ENCODE measurements around the gene SCTR. TPM values are rescaled to one million over a fixed set of nuclear protein-coding genes. Genes with fewer than 3 reads are reported as not detected.

The SCTR gene
- total and polyA plus RNA-seq, 2 of the 8 experiments (the other 6 are each of a cell fraction or from before 2014, with no cell fraction given): 0.15 TPM; not detected in 1

DNA sequence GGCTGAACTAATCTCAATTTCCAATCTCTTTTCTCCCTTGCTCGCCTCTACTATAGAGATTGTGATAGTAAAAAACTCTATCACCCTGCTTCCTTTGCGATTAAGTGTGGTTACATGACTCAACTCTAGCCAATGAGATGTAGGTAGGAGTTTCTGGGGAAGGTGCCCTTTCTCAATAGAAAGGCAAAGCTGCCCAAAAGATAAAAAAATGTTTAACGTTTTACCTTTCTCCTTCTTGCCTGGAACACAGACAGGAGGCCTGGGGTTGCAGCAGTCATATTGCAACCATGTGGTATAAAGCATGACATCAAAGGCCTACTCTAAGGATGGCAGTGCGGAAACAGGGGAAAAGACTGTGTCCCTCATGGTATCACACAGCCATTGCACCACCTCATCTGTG, 61.1 kb downstream of the SCTR start (continued):
- TF ChIP-seq SP2 (IDR thresholded peaks at IDR 0.05; ENCODE audit: low read length) (no peak), FOSL1 (IDR thresholded peaks at IDR 0.05; ENCODE audit: insufficient read depth, low read depth, low read length) (no peak), NANOG (IDR thresholded peaks at IDR 0.05; ENCODE audit: insufficient read depth, low read depth, low read length, poor library complexity, severe bottlenecking) (no peak)

All from H1 (cell line).